Activated CD4-positive, alpha-beta T cell treated with anti-CD3 and anti-CD28 coated beads, Interleukin-2, amount 50 U/mL, for 48 hours (primary cell): ENCODE data around the gene CEMIP2.
"Not testable (repeated sequence)": the region's sequence is repeated elsewhere in the genome, so short reads cannot be mapped to it uniquely, and the experiment has no call there.

Experiments
- DNase-seq, 2 experiments: peaks; one replicate each; pipeline ENCODE4 v3.0.0-alpha.2; 2020

CEMIP2 gene, protein sequence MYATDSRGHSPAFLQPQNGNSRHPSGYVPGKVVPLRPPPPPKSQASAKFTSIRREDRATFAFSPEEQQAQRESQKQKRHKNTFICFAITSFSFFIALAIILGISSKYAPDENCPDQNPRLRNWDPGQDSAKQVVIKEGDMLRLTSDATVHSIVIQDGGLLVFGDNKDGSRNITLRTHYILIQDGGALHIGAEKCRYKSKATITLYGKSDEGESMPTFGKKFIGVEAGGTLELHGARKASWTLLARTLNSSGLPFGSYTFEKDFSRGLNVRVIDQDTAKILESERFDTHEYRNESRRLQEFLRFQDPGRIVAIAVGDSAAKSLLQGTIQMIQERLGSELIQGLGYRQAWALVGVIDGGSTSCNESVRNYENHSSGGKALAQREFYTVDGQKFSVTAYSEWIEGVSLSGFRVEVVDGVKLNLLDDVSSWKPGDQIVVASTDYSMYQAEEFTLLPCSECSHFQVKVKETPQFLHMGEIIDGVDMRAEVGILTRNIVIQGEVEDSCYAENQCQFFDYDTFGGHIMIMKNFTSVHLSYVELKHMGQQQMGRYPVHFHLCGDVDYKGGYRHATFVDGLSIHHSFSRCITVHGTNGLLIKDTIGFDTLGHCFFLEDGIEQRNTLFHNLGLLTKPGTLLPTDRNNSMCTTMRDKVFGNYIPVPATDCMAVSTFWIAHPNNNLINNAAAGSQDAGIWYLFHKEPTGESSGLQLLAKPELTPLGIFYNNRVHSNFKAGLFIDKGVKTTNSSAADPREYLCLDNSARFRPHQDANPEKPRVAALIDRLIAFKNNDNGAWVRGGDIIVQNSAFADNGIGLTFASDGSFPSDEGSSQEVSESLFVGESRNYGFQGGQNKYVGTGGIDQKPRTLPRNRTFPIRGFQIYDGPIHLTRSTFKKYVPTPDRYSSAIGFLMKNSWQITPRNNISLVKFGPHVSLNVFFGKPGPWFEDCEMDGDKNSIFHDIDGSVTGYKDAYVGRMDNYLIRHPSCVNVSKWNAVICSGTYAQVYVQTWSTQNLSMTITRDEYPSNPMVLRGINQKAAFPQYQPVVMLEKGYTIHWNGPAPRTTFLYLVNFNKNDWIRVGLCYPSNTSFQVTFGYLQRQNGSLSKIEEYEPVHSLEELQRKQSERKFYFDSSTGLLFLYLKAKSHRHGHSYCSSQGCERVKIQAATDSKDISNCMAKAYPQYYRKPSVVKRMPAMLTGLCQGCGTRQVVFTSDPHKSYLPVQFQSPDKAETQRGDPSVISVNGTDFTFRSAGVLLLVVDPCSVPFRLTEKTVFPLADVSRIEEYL (N-terminal part only)

DNA sequence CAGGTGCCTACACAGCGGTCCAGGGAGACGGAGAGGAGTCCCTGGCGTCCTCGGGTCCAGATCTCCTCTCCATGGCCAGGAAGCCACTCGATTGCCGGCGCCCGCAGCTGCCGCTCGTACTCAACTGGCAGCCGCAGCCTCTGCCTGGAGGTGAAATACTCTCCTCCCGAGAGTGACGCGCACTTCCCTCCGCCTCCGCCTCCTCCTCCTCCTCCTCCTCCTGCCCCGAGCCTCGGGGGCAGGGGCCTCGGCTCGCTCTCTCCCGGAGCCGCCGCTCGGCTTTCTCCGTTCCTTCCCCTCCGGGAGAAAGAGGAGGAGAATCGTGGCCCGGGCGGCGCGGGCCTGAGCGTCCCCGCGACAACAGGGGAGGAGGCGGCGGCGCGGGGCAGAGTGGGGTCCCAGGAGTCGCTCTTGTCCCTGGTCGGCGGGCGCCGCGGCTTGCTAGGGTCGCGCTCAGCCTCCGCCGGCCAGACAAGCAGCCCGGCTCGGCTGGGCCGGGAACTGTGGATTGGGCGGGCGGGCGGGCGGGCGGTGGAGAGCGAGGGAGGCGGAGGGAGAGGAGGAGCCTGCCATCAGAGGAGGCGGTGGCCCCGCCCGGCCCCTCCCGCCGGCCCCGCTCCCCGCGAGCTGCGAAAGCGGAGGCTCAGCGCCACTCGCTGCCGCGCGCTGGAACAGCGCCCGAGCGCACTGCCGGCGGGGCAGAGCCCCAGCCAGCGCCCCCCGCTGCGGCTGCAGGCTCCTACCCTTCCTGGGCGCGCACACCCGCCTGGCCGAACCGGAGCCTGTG lies at the start of gene CEMIP2:
CEMIP2 (minus strand) TSS at position 126 of the 787 bp plus-strand sequence. CDS start 18,140 bp downstream, outside the sequence.
- peak; percentile 84 to 88 for DNase-seq

DNA sequence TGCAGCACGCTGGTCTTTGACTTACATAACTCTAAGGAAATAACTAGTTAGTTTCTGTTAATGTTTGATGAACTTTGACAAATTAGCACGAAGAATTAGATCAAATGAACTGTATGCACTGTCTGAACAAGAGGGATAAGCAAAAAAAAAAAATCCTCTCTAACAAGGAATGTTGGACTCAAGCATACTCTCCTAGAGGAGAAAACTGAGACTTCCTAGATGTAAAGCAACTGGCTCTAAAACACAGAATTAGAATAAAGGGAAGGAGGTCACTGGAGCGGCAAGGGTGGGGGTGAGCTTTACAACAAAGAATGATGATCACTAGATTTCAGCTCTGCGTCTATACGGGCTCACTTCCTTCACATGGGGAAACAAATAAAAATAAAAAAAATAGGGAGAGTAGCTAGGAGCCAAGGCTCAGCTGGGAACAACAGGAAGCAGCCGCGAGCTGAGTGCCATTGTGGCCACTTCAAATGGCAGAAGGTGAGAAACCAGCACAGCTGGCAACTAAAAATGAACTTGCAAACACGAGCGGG lies 48.7 kb upstream of the CEMIP2 start:
- DNase-seq: no peak

GRCh38 chr9:71814815-71815214 lies 46.5 kb upstream of the CEMIP2 start:
- no peak for DNase-seq

GRCh38 chr9:71814226-71814625 lies 45.9 kb upstream of the CEMIP2 start:
- no peak for DNase-seq

DNA sequence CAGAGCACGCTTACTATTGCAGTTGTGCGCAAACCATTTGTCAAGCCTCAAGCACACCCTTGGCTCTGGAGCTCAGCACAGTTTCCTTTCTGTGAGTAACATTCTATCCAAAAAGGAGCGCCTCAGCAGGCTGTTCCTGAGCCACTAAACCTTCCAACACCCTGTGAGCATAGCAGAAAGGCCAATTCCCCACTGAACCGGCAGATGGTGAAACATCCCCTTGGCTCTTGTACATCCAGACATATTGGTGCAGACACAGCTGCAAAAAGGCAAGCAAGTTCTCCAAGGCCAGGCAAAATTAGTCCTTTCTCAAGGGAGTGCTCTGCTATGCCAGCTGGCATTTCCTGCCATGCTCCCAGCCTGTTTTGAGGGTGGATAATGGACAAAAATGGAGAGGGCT lies 44.1 kb upstream of the CEMIP2 start:
- DNase-seq: no peak

DNA sequence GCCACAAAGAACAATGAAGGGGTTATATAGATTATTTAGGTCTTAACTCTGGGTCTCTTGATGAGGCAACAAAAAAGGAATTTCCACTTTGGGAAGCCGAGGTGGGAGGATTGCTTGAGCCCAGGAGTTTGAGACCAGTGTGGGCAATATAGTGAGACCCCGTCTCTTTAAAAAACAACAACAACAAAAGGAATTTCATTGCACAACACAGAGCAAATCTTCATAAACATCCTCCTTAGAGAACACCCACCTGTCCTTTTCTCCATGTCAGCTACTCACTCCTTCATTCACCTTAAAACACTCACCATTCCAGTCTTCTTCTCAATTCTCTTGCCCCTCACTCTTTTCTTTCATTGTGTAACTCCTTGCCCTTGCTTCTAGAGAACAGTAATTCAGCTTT lies 39.8 kb upstream of the CEMIP2 start:
- DNase-seq: no peak

- DNase-seq: peak; percentile 56 to 62
Measured at GRCh38 chr9:71806901-71807307, 38.6 kb upstream of the CEMIP2 start.

DNA sequence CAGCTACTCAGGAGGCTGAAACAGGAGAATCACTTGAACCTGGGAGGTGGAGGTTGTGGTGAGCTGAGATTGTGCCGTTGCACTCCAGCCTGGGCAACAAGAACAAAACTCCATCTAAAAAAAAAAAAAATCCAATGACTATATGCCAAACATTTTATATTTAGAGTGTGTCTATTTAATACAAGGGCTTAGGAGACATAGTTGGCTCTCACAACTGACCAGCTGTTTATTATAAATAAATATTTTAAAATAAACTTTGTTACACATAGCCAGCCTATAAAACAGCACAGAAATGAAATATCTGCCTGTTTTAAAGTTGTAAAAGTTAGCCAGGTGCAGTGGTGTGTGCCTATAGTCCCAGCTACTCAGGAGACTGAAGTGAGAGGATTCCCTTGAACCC lies 36.8 kb upstream of the CEMIP2 start:
- DNase-seq: not testable (repeated sequence)

DNA sequence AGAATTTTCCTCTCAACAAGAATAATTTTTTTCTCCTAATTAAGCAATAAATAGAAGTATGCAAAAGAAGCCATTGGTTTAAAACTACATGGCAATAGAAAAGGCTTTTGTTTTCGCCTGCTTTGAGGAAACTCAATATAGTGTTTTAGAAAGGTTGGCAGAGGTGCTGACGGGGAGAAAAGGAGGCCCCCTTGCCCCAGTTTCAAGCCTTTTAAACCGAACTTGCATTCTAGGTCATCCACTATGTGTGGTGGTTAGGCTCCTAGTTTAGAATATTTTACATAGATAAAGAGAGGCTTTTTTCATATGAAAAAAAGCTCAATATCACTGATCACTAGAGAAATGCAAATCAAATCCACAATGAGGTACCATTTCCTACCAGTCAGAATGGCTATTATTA lies 33.5 kb upstream of the CEMIP2 start:
- no peak for DNase-seq

DNA sequence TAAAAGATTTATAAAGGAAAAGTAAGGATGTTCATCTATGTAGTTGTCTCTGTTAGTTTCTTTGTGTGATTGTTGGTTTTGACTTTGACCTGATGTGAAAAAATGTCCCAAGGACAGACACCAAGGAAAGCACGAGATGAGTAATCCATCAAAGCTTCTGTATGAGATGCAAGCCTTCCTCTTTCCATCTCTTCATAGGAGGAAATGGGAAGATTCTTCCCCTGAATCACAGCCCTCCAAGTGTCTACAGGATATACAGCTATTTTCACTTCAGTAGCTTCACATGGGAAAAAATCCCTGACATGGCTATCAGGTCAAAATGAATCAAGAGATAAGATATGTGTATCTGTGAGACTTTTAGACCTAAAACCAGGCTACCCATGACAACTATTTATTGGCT lies 29.0 kb upstream of the CEMIP2 start:
- no peak for DNase-seq

- DNase-seq: no peak
Measured at GRCh38 chr9:71796100-71796767, 27.9 kb upstream of the CEMIP2 start.

- DNase-seq: no peak
Measured at GRCh38 chr9:71795097-71795813, 26.9 kb upstream of the CEMIP2 start.

GRCh38 chr9:71793386-71794105 lies 25.2 kb upstream of the CEMIP2 start:
- no peak for DNase-seq

GRCh38 chr9:71791875-71792274 lies 23.6 kb upstream of the CEMIP2 start:
- no peak for DNase-seq

- no peak for DNase-seq
Measured at GRCh38 chr9:71790296-71790695, 22.0 kb upstream of the CEMIP2 start.

DNA sequence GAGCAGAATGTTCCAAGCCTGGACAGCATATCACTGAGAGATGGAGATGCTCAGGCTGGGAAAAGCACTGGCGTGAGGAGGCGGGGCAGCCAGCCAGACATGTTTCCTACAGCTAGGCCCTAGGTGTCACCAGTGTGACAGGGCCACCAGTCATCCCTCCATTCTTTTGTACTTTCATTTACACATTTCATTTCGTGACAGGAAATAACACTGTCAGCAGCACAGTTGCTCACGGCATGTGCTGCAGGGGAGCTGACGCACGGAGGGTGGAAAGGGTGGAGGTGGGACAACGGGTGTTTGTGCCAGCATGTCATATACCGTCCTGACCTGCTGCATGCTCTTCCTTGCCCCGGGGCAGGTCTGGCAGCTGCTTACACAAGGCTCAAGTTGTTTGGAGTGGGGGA lies 14.8 kb upstream of the CEMIP2 start:
- peak; percentile 78 to 85 for DNase-seq

DNA sequence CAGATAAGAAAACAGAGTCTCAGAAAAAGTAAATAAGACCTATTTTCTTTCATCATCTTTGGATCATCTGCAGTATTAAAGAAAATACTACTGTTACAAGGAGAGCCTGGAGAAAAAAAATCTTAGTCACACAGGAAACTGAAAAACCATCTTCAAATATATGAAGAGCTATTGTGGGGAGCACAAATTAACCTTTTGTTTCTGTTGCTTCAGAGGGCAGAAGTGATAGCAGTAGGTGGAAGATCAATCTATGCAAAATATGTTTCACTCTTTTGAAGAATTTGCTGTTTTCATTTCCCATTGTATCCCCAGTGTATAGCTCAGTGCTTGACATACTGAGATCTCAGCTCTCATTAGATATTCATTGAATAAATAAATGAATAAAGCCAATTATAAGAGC lies 13.1 kb upstream of the CEMIP2 start:
- no peak for DNase-seq

DNA sequence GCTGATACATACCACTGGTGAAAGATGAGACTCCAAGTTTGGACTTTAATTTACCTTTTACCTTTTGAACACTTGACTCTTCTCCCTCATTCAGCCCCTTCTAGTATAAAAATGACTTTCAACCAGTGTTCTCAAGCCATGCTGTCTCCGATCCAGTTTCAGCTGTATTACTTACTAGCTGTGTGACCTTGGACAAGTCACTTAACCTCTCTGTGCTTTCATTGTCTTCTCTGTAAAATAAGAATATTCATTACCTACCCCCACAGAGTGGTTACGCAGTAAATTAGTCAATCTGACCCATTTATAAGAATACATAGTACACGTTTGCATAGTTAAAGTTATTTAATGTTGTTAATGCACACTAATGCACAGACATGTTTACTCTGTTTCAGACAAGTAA lies 12.6 kb upstream of the CEMIP2 start:
- no peak for DNase-seq

GRCh38 chr9:71778085-71778484 lies 9.8 kb upstream of the CEMIP2 start:
- no peak for DNase-seq

GRCh38 chr9:71774920-71775319 lies 6.6 kb upstream of the CEMIP2 start:
- DNase-seq: no peak
